IPS-11a (cell line): ENCODE data around the gene ANKRD13A.
"Not testable (repeated sequence)": the region's sequence is repeated elsewhere in the genome, so short reads cannot be mapped to it uniquely, and the experiment has no call there.

Source experiments
- H3K4me3 ChIP-seq: one replicate; pipeline ENCODE4 v1.5.1; 2013; ENCODE audit warnings: low read depth, low read length, control low read depth

ANKRD13A gene

DNA sequence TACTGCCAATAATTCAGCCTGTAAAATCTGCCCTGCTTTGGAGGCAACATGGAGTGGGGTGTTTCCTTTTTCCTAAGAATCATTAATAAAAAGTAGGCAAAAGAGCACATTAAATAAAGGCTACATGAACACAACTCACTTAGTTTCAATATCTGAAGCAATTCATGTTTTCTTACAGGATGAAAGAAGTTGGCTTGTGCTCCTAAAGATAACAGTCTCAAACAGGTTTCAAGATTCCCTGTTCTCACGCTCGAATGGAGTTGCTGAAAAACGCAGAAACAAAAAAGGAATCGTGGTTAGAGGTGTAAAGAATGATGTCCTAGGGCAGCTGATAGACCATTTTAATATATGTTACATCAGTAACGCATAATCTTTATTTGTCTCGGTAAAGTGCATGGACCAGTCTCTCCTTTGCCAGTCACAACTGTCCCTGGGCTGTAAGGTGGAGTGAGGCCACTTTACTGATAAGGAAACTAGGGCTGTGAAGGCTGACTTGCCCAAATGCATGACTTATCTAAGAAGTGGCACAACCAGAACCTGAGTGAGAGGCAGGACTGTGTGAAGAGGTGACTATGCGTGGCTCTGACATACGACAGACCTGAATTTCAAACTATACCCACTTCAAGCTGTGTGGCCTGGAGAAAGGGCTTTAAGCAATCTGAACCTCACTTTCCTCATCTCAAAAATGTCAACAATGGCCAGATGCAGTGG lies 15.6 kb upstream of the ANKRD13A start:
- no peak overlapping the region for H3K4me3 ChIP-seq

DNA sequence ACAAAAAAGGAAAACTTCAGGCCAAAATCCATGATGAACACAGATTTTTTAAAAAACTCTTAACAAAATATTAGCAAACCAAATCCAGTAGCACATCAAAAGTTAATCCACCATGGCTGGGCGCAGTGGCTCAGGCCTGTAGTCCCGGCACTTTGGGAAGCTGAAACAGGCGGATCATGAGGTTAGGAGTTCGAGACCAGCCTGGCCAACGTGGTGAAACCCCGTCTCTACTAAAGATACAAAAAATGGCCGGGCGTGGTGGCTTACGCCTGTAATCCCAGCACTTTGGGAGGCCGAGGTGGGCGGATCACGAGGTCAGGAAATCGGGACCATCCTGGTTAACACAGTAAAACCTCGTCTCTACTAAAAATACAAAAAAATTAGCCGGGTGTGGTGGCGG lies 13.0 kb upstream of the ANKRD13A start:
- not testable (repeated sequence) for H3K4me3 ChIP-seq

DNA sequence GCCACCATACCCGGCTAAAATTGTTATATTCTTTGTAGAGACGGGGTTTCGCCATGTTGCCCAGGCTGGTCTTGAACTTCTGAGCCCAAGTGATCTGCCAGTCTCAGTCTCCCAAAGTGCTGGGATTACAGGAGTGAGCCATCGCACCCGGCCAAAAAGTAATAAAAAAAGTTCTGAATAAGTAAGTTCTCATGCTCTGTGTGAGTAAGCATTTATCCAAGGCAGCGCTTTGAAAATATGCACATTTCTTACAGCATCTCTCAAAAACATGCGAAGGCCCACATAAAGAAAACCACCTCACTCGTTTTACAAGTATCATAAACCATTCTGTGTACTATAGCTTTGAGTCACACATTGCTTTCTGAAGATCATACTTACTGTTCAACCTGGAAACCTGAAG lies 11.6 kb upstream of the ANKRD13A start:
- H3K4me3 ChIP-seq = no peak overlapping the region

DNA sequence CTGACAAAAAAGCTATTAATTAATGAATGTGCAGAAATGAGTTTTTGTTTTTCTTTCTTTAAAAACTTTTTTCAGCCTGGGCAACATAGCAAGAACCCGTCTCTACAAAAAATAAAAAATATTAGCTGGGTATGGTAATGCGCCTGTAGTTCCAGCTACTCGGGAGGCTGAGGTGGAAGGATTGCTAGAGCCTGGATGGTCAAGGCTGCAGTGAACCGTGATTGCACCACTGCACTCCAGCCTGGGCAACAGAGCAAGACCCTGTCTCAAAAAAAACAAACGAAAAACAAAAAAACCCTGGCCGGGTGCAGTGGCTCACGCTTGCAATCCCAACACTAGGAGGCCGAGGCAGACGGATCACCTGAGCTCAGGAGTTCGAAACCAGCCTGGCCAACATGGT lies 11.0 kb upstream of the ANKRD13A start:
- no peak overlapping the region for H3K4me3 ChIP-seq

DNA sequence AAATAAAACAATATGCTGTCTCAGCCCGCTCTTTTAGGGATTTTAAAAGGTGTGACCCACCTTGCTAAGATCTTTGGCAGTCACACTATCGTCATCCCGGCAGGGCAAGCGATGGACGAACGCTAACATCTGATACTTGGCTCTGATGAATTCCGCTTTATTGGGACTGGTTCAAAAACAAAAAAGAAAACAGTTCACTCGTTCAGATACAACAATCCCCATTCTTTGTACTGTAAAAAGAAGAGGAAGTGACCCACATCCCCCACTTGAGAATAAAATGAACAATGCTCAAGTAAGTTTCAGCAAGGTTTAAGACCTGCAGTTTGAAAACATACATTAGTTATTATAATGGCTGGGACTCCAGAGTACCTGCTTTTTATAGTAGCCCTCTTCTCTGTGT lies 10.3 kb upstream of the ANKRD13A start:
- H3K4me3 ChIP-seq = no peak overlapping the region

DNA sequence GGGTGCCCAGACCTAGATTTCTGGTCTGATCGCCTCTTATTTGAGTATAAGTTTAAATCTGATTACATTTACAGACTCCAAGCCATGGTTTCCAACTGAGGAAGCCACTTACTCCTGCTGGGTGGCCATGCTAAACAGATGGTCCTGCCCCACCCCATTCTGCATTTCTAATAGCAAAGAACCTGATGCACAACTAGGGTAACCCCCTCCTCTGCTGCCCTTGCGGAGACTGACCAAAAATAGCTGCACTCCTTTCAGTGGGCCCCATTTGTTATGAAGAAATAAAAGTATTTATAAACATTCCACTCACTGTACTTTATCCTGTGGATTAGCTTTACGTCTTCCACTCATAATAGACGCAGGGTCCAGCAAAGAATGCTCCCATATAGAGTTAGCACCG lies 9.8 kb upstream of the ANKRD13A start:
- no peak overlapping the region for H3K4me3 ChIP-seq

DNA sequence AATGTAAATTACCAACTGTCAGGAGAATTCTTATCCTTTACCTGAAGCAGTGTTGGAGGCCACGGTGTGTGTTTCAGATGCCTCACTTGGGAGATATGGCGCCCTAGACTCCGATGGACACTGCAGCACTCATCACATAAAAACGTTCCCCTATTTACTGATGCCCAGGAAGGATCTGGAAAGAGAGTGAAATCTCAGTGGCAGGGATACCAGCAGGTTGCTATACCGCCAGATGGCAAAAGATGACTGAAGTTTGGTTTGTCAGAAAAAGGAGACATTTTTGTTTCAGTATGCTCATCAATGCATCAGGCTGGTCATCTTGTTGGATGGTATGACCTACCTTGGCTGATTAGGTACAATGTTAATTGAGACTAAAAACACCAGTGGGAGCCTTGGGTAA lies 7.6 kb upstream of the ANKRD13A start:
- no peak overlapping the region for H3K4me3 ChIP-seq

DNA sequence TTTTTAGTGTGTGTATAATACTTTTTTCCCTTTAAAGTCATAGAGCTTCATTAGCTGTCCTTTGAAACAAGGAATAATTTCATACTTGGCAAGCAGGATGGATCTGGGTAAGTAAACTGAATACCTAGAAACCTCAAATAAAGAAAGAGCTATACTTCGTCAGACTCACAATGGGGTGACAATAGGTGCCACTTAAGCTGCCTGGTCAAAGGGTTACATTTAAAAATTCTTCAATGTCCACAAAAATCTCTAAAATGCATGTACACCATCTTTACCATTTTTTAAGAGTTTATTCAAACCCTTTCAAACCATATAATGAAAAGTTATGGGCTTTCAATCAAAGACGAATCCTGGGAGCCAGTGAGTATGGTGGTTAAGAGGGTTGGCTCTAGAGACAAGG lies 6.1 kb upstream of the ANKRD13A start:
- H3K4me3 ChIP-seq = no peak overlapping the region

DNA sequence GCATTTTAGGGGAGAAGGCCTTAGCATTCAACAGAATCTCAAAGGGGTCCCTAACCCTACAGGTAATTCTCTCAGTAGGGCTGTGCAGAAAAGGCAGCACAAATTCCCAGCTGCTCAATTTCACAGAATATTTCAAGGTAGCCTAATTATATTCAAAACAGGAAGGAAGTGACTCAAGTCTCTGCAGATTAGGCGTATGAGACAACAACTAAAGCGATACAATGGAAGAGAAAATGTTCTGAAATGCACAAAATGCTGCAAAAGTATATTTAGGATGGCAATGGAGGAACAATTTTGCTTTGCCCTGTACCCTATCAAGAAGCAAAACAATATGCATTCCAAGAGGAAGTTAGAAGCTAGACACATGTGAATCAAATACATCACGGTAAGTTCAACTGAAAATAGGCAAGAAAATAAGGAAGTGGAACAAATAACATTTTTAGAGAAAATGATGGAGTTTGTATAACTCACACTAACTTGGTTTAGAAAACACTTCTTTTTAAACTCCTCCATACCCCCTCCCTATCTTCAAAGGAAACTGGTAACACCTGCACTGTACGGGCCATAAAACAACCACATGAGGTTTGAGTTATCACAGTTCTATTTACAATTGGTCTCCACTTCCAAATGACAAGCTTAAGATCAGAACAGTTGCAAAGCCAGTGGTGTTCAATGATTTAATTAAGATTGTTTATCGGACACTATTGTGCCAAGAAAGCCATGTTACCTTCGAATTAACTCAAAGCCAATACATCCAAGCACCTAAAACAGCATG lies 4.6 kb upstream of the ANKRD13A start:
- no peak overlapping the region for H3K4me3 ChIP-seq

DNA sequence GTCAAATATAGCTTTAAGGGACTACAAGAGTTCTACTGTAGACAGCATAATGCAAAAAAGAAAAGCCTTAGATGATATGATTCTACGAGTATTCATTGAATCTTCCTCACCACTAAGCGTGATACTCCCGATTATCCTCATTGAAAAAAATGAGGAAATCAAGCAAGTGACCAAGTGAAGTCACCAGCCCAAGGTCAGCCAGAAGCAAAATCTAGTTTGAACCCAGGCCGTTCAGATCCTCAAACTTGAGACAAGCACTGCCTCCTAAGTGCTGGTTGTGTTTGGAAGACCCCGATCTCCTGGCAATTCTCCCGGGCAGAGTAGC lies 3.9 kb upstream of the ANKRD13A start:
- peak overlapping the region; percentile 87 for H3K4me3 ChIP-seq

DNA sequence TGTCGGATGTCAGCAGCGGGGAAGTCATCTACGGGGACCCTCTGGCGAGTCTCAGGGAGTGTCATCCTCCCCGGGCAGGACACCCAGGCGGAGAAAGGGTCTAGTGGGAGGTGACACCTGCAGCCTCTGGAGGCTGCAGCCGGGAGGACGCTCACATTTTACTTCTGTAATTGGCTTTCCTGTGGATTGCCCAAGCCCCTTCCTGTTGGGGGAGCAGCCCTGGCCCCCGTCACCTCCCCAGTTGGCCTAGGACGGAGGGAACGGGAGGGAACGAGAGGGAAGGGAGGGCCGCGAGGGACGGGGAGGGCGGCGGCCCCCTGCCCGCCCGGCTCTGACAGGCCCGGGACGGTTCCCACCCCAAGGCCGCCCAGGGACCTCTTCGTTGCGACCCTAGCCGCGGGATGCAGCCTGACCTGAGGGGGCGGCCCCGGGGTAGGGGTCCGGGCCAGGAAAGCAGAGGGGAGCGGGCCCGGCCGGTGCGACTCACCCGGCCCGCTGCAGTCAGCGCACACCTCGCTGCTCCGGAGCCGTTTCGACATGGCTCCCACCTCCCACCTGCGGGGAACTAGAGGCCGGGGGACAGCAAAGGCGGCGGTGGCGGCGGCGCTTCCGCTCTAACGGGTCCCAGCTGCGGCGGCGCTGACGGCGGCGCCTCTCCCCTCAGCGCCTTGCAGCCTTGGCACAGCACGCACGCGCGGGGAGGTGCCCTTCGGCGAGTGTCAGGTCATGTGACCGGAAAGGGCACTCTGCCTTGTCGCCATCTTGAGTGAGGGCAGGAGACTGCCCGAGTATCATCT lies 3.3 kb upstream of the ANKRD13A start, which contains the start of gene GIT2:
Gene GIT2 (minus strand): TSS at position 683 of the 797 bp plus-strand sequence. CDS start 144 bp downstream, at position 539.
- H3K4me3 ChIP-seq = peak within 1 kb of the TSS; percentile 87

DNA sequence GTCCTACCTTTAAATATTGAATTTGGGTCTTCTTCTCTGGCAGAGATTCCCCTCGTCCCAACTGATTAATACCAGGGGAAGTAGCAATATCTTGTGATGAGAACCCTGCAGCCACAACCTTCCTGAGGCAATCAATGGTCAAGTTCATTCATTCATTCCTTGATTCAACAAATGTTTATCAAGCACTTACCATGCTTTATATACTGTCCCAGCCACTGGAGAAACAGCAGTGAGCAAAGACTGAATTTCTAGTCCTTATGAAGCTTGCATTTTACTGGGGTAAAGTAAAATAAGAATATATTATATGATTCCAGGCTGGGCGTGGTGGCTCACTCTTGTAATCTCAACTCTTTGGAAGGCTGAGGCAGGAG lies 2.8 kb upstream of the ANKRD13A start:
- peak overlapping the region; percentile 87 for H3K4me3 ChIP-seq

DNA sequence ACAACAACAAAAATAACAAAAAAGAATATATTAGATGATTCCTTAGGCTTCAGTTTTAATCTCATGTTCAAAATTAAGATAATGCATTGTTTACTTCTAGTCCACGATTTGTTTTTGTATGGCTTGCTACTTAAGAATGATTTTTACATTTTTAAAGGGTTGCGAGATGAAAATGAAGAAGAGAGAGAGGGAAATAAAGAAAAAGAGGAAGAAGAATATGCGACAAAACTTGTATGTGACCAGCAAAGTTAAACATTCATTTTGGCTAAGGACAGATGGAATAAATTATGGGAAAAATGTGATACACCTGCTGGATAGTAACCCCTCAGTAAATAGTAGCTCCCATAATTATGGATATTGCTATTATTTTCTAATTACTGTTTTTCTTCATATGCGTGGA lies 1.8 kb upstream of the ANKRD13A start:
- no peak overlapping the region for H3K4me3 ChIP-seq

DNA sequence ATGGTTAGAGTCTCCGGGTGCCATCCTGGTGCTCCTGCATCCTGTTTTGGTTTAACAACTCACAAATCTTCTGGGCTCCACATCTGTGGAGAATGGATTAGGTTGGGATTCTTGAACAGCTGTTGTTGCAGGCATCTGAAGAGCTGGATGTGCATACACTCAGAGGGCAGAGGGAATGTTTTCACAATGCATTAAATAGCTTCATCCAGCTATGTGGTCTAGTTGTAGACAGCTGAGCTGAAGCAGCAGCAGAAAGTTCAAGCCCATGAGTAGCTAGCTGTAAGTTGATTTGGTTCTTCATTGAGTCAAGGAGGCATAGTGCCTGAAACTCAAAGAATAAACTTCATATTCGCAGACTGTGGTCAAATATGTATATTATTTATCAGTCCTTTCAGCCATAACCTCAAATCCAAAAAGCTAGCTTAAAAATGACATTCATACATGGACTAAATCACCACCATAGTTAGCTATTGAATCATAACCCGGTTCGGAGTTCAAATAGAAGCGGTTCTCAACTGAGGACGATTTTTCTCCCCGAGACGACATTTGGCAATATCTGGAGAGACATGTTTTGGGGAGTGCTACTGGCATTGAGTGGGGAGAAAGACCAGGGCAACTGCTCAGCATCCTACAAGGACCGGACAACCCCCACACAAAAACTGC lies 858 bp upstream of the ANKRD13A start:
- H3K4me3 ChIP-seq = peak overlapping the region; percentile 78

DNA sequence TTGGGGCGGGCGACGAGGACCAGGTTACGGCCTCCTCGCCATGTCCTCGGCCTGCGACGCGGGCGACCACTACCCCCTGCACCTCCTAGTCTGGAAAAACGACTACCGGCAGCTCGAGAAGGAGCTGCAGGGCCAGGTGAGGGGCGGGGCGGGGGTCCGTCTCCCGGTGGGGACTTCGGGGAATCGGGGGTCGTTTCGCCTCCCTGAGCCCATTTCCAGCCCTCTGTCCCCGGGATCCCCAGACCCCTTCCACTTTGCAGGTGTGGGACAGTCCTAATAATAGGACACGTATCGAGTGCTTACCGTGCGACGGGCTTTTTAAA lies 380 bp downstream of the ANKRD13A start:
- H3K4me3 ChIP-seq = peak overlapping the region; percentile 78

DNA sequence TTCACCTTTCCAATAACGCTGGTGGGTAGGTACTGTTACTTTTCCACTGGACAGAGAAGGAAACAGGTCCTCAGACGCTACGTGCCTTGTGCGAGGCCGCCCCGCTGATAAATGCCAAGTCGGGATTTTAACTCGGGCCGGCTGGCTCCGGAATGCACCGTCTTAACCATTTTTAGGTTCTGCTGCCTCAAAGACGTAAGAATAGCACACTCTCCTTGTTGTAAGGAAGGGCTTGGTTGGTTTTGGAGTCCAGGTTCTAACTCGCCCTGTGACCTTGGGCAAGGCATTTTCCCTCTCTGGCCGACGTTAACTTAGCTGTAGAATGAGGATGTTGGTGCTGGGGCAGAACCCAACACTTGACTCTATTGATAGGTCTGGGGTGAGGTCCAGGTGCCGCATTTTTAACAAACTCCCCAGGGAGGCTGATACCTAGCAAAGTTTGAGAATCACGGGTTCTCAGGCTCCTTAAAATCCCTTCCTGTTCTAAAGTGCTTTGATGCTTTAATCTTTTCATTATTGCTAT lies 814 bp downstream of the ANKRD13A start:
- peak overlapping the region; percentile 78 for H3K4me3 ChIP-seq

DNA sequence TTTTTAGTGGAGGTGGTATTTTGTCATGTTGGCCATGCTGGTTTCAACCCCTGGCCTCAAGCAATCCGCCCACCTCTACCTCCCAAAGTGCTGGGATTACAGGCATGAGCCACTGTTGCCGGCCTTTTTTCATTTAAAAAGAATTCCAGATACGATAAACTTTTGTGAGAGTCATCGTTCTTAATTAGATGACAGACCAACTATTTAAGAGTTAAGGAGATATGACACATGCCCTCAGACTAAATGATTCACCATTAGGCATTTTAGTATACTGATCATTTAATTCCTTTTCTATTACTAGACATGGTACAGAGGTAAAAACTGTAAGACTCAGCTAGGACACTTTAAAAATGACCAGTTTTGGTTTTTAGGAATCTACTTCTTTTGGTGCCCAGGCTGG lies 2.4 kb downstream of the ANKRD13A start:
- H3K4me3 ChIP-seq = no peak overlapping the region

DNA sequence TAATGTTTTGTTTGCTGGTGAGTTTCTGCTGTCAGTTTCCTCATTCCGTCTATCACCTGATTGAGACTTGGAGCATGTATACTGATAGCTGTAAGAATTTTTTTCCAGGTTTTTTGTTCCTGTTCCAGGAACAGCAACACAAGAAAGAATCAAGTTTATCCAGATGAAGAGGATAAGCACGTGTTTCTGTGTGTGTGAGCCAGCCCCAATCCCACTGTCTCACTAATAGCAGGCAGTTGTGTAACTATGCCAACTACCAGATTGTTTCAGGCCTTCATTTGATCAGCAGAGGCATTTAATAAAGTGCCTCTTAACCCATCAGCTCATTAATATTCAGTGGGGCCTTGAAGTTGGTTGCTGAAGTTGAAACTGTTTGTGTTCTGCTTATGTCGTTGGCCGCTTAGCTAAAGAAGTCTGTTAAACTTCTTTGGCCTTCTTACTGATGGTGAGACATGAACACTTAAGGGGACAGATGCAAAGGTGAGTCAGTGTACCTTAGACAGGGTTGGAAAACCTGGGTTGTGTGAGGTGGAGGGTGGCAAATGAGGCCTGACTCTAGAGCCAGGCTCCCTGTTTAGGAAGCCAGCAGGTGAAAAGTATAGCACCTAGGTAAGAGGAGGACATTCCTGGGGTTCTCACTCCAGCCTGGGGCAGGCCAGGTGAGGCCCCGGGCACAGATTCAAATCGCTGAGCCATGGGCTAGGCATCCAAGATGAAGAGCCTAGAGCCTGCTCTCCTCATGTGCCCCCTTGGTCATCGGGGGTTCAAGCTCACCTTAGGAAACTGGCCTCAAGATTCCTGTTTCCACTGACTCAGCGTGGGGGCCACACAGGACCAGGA lies 3.7 kb downstream of the ANKRD13A start:
- H3K4me3 ChIP-seq = no peak overlapping the region

DNA sequence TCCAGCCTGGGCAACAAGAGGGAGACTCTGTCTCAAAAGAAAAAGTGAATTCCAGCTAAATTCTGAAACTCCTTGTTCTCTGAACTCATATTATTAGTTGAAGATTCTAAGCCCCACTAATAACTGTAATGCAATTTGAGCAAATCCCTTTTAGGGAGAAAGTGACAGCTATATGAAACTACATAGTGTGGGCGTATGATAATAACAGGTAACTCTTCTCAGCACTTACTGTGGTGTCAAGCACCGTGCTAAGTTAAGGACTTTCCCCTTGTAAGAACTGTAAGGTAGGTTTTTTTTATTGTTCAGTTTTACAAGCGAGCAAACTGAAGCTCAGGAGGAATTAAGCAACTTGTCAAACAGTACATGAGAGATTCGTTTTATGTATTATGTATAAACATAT lies 5.4 kb downstream of the ANKRD13A start:
- H3K4me3 ChIP-seq = no peak overlapping the region

DNA sequence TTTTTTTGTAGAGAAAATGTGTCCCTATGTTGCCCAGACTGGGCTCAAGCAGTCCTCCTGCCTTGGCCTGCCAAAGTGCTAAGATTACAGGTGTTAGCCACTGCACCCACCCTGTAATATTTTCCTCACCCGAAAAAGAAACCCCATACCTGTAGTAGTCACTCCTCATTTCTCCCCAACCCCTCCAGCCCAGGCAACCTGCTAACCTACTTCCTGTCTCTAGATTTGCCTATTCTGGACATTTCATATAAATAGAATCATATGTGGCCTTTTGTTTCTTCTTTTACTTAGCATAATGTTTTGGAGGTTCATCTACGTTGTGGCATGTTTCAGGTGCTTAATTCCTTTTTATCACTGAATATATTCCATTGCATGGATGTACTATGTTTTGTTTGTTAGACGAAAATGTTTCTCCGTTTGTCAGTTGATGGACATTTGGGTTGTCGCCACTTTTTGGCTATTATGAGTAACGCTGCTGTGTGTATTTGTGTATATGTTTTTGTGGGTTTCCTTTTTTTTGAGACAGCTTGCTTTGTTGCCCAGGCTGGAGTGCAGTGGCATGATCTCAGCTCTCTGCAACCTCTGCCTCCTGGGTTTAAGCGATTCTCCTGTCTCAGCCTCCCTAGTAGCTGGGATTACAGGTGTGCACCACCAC lies 6.2 kb downstream of the ANKRD13A start:
- no peak overlapping the region for H3K4me3 ChIP-seq
